GM10248 (cell line): ENCODE results near the gene PRORP.
"Not testable (repeated sequence)": the region's sequence is repeated elsewhere in the genome, so short reads cannot be mapped to it uniquely, and the experiment has no call there.

Experiments
- CTCF ChIA-PET: fragments of 300-600 bp; sonication (Branson Sonifier 250); formaldehyde crosslinking; extraction: SDS; loops from one replicate; lab custom pipeline; 2021; ENCODE audit warnings: antibody characterized with exemption; lab: Yijun Ruan, JAX
- POLR2A ChIA-PET: fragments of 350-650 bp; sonication (Branson Sonifier 250); formaldehyde crosslinking; extraction: SDS; loops from one replicate; lab custom pipeline; 2020; ENCODE audit warnings: antibody characterized with exemption; lab: Yijun Ruan, JAX
- DNase-seq: peaks from one replicate; pipeline ENCODE4 v3.0.0; 2012; ENCODE audit errors: extremely low spot score
- CTCF ChIP-seq: IDR thresholded peaks from 2 replicates; pipeline ENCODE4 v1.5.1; 2012; ENCODE audit warnings: mild to moderate bottlenecking, low read depth; ENCODE audit errors: extremely low read depth, missing control alignments, control extremely low read depth

PRORP gene

GRCh38 chr14:35088514-35088913, 33.8 kb upstream of the PRORP start:
- ChIA-PET CTCF (no interaction called here), POLR2A (no interaction called here)
- no peak for DNase-seq

GRCh38 chr14:35094645-35095044, 27.7 kb upstream of the PRORP start:
- POLR2A ChIA-PET = interaction anchor here (0.6 kb wide), 1 partner anchor 1225 kb away, joined by 3 read pairs; no protein-coding TSS in a partner anchor
- CTCF ChIA-PET = interaction anchor here (1.2 to 1.6 kb wide), 3 partner anchors 12 to 16 kb away, joined by 3 to 5 read pairs (median 4); no protein-coding TSS in a partner anchor
- not testable (repeated sequence) for DNase-seq

More at GRCh38 chr14:35088514-35088913, 33.8 kb upstream of the PRORP start:
- TF ChIP-seq CTCF = no peak

GRCh38 chr14:35107866-35108265, 14.5 kb upstream of the PRORP start:
- POLR2A ChIA-PET = interaction anchor here (0.6 kb wide), 1 partner anchor 405 kb away, joined by 7 read pairs; no protein-coding TSS in a partner anchor
- TF ChIP-seq CTCF = no peak
- CTCF ChIA-PET = no interaction called here
- no peak for DNase-seq

- no peak for TF ChIP-seq CTCF
- ChIA-PET POLR2A (no interaction called here), CTCF (no interaction called here)
- DNase-seq = no peak
These were observed 9.7 kb upstream of the PRORP start for GRCh38 chr14:35112641-35113040.

- no peak for TF ChIP-seq CTCF
- POLR2A ChIA-PET = no interaction called here
- no peak for DNase-seq
- CTCF ChIA-PET = interaction anchor here (1.4 kb wide), 1 partner anchor 11 kb away, joined by 3 read pairs; no protein-coding TSS in a partner anchor
These were observed 8.9 kb upstream of the PRORP start for GRCh38 chr14:35113308-35113950.

GRCh38 chr14:35114036-35114435, 8.3 kb upstream of the PRORP start:
- DNase-seq = no peak
- CTCF ChIA-PET = interaction anchor here (1.1 to 1.4 kb wide), 2 partner anchors 10 to 308 kb away, joined by 3 to 4 read pairs; no protein-coding TSS in a partner anchor
- no peak for TF ChIP-seq CTCF
- POLR2A ChIA-PET = no interaction called here

GRCh38 chr14:35116242-35116641, 6.1 kb upstream of the PRORP start:
- TF ChIP-seq CTCF = no peak
- no peak for DNase-seq
- ChIA-PET POLR2A (no interaction called here), CTCF (interaction anchor here (1.5 to 1.6 kb wide), 2 partner anchors 299 to 301 kb away, joined by 3 read pairs; no protein-coding TSS in a partner anchor)
